Tibial nerve (tissue), 4 donors: ENCODE measurements around the gene RYR3. TPM values are rescaled to one million over a fixed set of nuclear protein-coding genes. Genes with fewer than 3 reads are reported as not detected.

Source experiments
- DNase-seq, 2 donors: peaks; one replicate each; pipeline ENCODE4 v3.0.0-alpha.2; 2019; ENCODE audit warnings: low spot score in 2 of 2
- H3K27ac ChIP-seq, 4 donors: fragments of 200-600 bp; sonication (generic) in 3 of 4; one replicate each; pipeline ENCODE4 v1.5.1; 2017 to 2019; ENCODE audit warnings: mild to moderate bottlenecking in 1 of 4
- H3K27me3 ChIP-seq, 2 donors: fragments of 200-600 bp; sonication (generic) in 1 of 2; one replicate each; pipeline versions ENCODE4 v1.5.1 to v1.6.0; 2017 to 2019
- H3K36me3 ChIP-seq, 3 donors: fragments of 200-600 bp; sonication (generic); one replicate each; pipeline ENCODE4 v1.5.1; 2018 to 2019
- H3K4me1 ChIP-seq, 4 donors: fragments of 200-600 bp; sonication (generic) in 3 of 4; one replicate each; pipeline ENCODE4 v1.5.1; 2017 to 2019
- H3K4me3 ChIP-seq, 4 donors: fragments of 200-600 bp; sonication (generic) in 3 of 4; one replicate each; pipeline ENCODE4 v1.5.1; 2017 to 2019; ENCODE audit warnings: mild to moderate bottlenecking in 1 of 4, moderate library complexity in 1 of 4
- H3K9me3 ChIP-seq, 4 donors: fragments of 200-600 bp; sonication (generic) in 3 of 4; one replicate each; pipeline ENCODE4 v1.5.1; 2017 to 2019
- CTCF ChIP-seq, 5 experiments: fragments of 200-600 bp in 3 of 5; fragments of 450-650 bp in 2 of 5; sonication (generic) in 3 of 5; IDR thresholded peaks; one replicate each; pipeline ENCODE4 v1.5.1; 2016 to 2019; ENCODE audit warnings: antibody characterized with exemption in 5 of 5, mild to moderate bottlenecking in 3 of 5, moderate library complexity in 2 of 5
- EP300 ChIP-seq, 2 donors: sonication (generic); formaldehyde crosslinking; IDR thresholded peaks; one replicate each; pipeline ENCODE4 v1.6.1; 2017; ENCODE audit warnings: antibody characterized with exemption in 2 of 2, mild to moderate bottlenecking in 1 of 2
- POLR2A ChIP-seq, 2 donors: fragments of 450-650 bp; IDR thresholded peaks; one replicate each; pipeline ENCODE4 v1.6.1; 2017; ENCODE audit warnings: antibody characterized with exemption in 2 of 2, mild to moderate bottlenecking in 2 of 2, moderate library complexity in 2 of 2
- WGBS, 2 donors: methylation state at CpG; one replicate each; pipeline ENCODE4 v1.1.5; 2018; 5-methylcytosine and 5-hydroxymethylcytosine counted together
- total RNA-seq, 4 donors: library from RNA; depleted of rRNA; stranded (reverse); fragments of >200 nt; gene quantifications; one replicate each; pipeline ENCODE4 v1.1.0, GENCODE V29; 2016

RYR3 gene
- total RNA-seq, 4 donors from 2014 or later, result 1.2 to 7.0 (median 5.4) TPM

GRCh38 chr15:33654860-33655259 lies 344.1 kb downstream of the RYR3 start:
- H3K4me3 ChIP-seq, result no peak overlapping the region
- no peaks in the 10 kb centered on the region for H3K27me3 ChIP-seq
- 43 to 66% methylated on average over 1 to 3 of the region's 3 CpGs for WGBS, 2 donors
- DNase-seq, result no peak
- no peaks in the 10 kb centered on the region for H3K4me1 ChIP-seq
- no peak overlapping the region for H3K27ac ChIP-seq
- H3K36me3 ChIP-seq, result no peaks in the 10 kb centered on the region
- TF ChIP-seq CTCF (IDR thresholded peaks at IDR 0.05) (no peak), POLR2A (IDR thresholded peaks at IDR 0.05) (no peak), EP300 (IDR thresholded peaks at IDR 0.05) (no peak)
- no peaks in the 10 kb centered on the region for H3K9me3 ChIP-seq

DNA sequence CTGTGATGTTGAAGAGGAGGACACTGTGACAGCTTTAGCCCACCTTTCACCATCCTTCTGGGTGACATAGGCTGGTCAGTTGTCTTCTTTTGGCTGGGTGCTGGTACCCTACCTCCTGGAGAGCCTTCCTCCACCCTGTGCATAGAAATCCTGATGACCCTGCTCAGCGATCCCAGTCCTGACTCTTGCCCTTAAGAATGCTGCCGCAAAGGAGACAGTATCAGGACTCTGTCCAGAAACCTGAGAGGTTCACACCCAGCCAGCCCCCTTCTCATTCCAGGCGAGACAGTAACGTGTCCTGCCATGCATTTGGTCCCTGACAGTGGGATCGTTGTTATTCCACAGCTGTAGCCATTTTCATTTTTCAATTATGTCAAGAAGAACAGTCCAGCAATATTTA lies 344.7 kb downstream of the RYR3 start:
- H3K4me1 ChIP-seq, result no peaks in the 10 kb centered on the region
- no peak overlapping the region for H3K27ac ChIP-seq
- no peaks in the 10 kb centered on the region for H3K36me3 ChIP-seq
- TF ChIP-seq EP300 (IDR thresholded peaks at IDR 0.05) (no peak), POLR2A (IDR thresholded peaks at IDR 0.05) (no peak), CTCF (IDR thresholded peaks at IDR 0.05) (no peak)
- no peak for DNase-seq
- no peaks in the 10 kb centered on the region for H3K9me3 ChIP-seq
- WGBS, 2 donors, result 63 to 68% methylated on average over 5 of the region's 5 CpGs
- H3K27me3 ChIP-seq, result no peaks in the 10 kb centered on the region
- H3K4me3 ChIP-seq, result no peak overlapping the region

- H3K36me3 ChIP-seq, result no peaks in the 10 kb centered on the region
- DNase-seq, result no peak
- TF ChIP-seq CTCF (IDR thresholded peaks at IDR 0.05), result no peak
- TF ChIP-seq POLR2A (IDR thresholded peaks at IDR 0.05), result no peak
- TF ChIP-seq EP300 (IDR thresholded peaks at IDR 0.05), result no peak
- H3K27me3 ChIP-seq, result no peaks in the 10 kb centered on the region
- H3K4me3 ChIP-seq, result no peak overlapping the region
- H3K9me3 ChIP-seq, result no peaks in the 10 kb centered on the region
- no peak overlapping the region for H3K27ac ChIP-seq
- H3K4me1 ChIP-seq, result no peaks in the 10 kb centered on the region
- WGBS, 2 donors, result 78 to 85% methylated on average over 6 of the region's 6 CpGs
Measured at GRCh38 chr15:33656168-33656567, 345.4 kb downstream of the RYR3 start.

GRCh38 chr15:33660151-33660550 lies 349.4 kb downstream of the RYR3 start:
- Histone ChIP-seq H3K4me1 (no peaks in the 10 kb centered on the region), H3K27me3 (no peaks in the 10 kb centered on the region), H3K27ac (no peak overlapping the region), H3K36me3 (no peaks in the 10 kb centered on the region), H3K4me3 (no peak overlapping the region), H3K9me3 (no peaks in the 10 kb centered on the region)
- WGBS, 2 donors, result 92 to 95% methylated on average over 16 of the region's 16 CpGs
- TF ChIP-seq EP300 (IDR thresholded peaks at IDR 0.05), result no peak
- no peak for TF ChIP-seq POLR2A (IDR thresholded peaks at IDR 0.05)
- no peak for TF ChIP-seq CTCF (IDR thresholded peaks at IDR 0.05)
- DNase-seq, result no peak

GRCh38 chr15:33662014-33662413 lies 351.2 kb downstream of the RYR3 start:
- no peak for DNase-seq
- Histone ChIP-seq H3K27me3 (no peaks in the 10 kb centered on the region), H3K9me3 (no peaks in the 10 kb centered on the region), H3K36me3 (no peaks in the 10 kb centered on the region), H3K4me1 (no peaks in the 10 kb centered on the region), H3K27ac (no peak overlapping the region), H3K4me3 (no peak overlapping the region)
- TF ChIP-seq CTCF (IDR thresholded peaks at IDR 0.05) (no peak), POLR2A (IDR thresholded peaks at IDR 0.05) (no peak), EP300 (IDR thresholded peaks at IDR 0.05) (no peak)
- 93 to 96% methylated on average over 14 of the region's 14 CpGs for WGBS, 2 donors
